DOHH2 (cell line): ENCODE measurements around the gene PRPF31.

Experiments used
- EZH2phosphoT487 ChIP-seq: fragments of 200-600 bp; sonication (generic); IDR thresholded peaks from 2 replicates; pipeline ENCODE4 v1.6.1; 2017; ENCODE audit warnings: borderline replicate concordance, mild to moderate bottlenecking, antibody characterized with exemption, low read length, moderate library complexity, mixed read lengths
- TF ChIP-seq, protein P1 (sequence below): fragments of 200-600 bp; sonication (generic); IDR thresholded peaks from one replicate; pipeline ENCODE4 v1.5.1; 2014; ENCODE audit warnings: antibody characterized with exemption, mild to moderate bottlenecking, low read depth, low read length; ENCODE audit not compliant: poor library complexity, severe bottlenecking

DNA sequence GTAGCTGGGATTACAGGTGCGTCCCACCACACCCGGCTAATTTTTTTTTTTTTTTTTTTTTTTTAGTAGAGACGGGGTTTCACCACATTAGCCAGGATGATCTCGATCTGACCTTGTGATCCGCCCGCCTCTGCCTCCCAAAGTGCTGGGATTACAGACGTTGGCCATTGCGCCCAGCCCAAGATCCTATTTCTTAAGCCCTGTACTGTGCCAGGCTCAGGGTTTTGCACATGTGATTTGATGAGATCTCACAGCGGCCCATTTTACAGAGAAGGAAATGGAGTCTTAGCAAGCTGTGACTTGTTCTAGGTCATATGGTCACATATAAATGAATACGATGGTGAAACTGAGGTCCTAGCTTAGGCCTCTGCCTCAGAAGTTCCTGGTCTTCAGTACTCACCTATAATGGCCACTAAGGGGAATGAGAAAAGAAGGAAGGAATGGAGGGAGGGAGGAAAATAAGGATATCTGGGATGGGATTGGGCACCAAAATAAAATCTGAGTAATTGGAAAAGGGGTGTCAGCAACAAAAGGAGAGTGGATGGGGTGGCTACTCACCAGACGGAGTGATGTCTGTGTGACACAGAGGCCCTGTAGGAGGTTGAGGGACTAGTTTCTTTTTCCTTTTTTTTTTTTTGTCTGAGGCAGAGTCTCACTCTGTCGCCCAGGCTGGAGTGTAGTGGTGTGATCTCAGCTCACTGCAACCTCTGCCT is 16.2 kb upstream of the PRPF31 start:
- TF ChIP-seq, protein P1, sequence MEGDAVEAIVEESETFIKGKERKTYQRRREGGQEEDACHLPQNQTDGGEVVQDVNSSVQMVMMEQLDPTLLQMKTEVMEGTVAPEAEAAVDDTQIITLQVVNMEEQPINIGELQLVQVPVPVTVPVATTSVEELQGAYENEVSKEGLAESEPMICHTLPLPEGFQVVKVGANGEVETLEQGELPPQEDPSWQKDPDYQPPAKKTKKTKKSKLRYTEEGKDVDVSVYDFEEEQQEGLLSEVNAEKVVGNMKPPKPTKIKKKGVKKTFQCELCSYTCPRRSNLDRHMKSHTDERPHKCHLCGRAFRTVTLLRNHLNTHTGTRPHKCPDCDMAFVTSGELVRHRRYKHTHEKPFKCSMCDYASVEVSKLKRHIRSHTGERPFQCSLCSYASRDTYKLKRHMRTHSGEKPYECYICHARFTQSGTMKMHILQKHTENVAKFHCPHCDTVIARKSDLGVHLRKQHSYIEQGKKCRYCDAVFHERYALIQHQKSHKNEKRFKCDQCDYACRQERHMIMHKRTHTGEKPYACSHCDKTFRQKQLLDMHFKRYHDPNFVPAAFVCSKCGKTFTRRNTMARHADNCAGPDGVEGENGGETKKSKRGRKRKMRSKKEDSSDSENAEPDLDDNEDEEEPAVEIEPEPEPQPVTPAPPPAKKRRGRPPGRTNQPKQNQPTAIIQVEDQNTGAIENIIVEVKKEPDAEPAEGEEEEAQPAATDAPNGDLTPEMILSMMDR, result no peak
- TF ChIP-seq EZH2phosphoT487, result no peak
